NOMO-1 treated with DMSO at 0.1 percent for 48 hours (cell line): Measurements from ENCODE around the gene VGF.
"Not testable (repeated sequence)": the region's sequence is repeated elsewhere in the genome, so short reads cannot be mapped to it uniquely, and the experiment has no call there.

Source experiments
- DNase-seq: peaks from one replicate; lab custom pipeline; 2025; ENCODE audit not compliant: unreplicated experiment; lab: John Stamatoyannopoulos, UW

The VGF gene

DNA sequence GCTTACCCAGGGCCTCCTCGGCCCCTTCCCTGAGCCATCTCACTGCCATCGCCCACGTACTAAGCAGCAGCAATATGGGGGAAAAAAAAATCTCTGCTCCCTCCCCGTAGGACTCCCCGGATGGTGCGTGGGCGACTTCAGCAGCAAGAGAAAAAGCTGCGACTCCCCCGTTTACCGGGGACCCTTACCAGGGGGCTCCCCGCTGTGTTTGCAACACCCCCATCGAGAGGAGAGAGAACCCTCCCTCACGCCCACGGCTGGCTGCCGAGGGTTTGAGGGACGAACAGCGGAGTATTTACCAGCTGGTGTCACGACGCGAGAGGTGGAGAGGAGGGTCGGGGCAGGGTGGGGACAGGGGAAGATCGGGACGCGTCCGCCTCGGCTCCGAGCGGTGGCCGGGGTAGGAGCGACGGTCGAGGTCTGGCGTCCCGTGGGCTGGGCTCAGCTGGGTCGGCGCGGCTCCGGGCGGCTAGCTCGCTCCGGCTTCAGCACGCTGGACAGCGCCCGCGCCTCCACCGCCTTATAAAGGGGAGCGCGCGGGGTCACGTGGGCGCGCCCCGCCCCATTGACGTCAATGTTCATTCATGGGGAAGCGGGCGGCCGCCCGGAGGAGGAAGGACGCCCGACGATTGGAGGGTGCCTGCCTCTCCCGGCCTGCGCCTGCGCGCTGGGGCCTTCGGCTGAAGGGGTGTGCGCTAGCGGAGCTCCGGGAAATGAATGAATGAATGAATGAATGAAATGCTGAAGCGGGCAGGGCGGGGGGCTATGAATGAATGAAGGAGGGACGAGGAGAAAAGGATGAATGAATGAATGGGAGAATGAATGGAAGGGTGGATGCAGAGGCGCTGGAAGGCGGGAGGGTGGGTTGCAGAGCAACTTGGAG, at the start of gene VGF:
Gene VGF (minus strand): TSS at position 495 of the 883 bp plus-strand sequence. CDS start 726 bp downstream, outside the sequence.
- peak; percentile 96 for DNase-seq

DNA sequence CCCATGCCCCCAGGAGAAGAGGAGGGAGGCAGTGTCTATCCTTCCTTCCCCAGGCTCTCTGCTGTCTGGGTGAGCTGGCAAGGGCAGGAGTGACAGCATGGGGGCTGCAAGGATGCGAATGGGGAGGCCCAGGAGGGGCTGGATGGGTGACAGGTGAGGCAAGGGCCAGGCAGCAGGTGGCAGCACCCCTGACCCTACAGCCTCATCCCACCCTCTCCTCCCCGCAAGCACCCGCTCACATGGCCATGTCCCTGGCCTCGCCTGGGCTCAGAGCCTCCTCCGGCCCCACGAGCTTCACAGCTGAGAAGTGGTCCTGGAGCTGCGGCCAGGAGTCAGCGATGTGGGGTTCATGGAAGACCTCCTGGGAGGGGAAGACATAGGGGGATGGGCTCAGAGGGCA, 46.6 kb upstream of the VGF start:
- no peak for DNase-seq

DNA sequence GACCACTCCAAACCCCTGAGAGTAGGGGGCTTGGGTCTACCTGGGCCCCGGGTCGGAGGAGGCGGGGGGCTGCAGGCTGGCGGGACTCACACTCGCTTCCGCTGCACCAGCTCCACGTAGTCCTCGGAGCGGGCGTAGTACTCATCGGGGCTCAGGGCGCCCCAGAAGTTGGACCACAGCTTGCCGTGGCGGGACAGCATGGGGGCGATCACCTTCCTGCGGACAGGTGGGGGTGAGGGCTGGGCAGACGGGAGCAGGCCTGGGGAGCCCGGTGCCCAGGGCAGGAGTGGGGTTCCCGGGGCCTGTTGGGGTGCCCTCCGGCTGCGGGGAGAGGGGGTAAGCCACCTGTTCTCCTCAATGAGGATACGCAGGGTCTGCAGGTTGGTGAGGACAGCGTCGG, 46.1 kb upstream of the VGF start:
- DNase-seq = no peak

DNA sequence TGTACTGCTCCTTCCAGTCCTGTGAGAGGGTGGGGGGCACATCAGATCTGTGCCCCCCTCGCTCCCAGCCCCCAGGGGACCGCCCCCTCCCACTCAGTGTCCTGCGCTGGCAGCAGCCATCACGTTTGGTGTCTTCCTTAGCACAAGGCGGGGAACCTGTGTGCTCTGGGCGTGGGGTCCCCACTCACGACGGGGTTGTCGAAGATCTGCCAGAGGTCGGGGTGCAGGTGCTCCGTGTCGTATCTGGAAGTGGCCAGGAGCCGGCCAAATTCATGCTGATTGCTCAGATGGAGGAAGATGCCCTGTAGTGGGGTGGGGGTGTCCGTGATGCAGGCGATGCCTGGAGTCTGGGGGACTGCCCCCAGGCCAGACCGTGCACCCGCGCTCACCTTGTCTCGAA, 44.8 kb upstream of the VGF start:
- DNase-seq = no peak

DNA sequence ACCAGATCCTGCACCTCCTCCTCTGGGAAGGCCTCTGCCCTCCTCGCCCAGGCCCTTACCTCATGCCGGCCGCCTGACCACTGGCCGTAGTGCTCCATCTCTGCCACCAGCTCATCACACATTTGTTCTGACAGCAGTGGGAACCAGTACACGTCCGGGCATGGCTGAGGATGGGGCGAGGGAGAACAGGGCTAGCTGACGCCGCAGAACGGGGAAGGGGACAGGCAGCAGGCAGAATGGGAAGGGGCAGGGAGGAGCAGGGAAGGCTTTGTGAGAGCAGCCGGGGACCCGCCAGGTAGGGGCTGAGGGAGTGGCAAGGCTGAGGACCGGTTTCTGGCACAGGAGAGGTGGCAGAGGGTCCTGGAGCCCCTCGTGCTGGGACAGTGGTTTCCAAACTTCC, 43.4 kb upstream of the VGF start:
- no peak for DNase-seq

DNA sequence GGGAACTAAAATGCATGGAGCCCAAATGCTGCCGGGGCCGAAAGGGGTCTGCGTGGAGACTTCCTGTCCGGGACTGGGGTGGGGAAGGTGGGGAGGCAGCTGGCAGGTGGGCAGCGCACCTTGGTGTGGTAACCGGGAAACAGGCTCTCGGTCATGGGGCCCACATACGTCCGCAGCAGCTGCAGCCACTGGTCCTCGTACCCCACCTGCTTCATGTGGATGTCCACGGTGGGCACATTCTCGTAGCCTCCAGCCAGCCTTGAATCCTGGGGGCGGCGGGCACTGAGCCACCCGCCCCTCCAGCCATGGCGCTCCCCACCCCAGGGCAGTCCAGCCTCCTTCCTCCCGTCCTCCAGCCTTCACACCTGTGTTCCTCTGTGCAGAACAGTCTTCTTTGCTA, 42.1 kb upstream of the VGF start:
- no peak for DNase-seq

DNA sequence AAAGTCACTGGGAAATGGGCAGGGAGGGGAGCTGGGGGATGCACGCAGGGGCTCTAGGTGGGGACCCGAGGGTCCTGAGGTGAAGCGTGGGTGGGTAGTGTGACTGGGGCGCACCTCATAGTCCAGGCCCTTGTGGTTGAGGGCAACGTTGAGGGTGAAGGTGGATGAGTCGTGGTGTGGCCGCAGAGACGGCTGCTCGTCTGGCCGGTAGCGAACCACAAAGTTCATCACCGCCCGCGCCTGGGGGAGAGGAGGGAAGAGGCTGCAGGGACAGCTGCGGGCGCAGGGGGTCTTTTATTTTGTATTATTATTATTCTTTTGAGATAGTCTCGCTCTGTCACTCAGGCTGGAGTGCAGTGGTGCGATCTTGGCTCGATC, 41.3 kb upstream of the VGF start:
- no peak for DNase-seq

DNA sequence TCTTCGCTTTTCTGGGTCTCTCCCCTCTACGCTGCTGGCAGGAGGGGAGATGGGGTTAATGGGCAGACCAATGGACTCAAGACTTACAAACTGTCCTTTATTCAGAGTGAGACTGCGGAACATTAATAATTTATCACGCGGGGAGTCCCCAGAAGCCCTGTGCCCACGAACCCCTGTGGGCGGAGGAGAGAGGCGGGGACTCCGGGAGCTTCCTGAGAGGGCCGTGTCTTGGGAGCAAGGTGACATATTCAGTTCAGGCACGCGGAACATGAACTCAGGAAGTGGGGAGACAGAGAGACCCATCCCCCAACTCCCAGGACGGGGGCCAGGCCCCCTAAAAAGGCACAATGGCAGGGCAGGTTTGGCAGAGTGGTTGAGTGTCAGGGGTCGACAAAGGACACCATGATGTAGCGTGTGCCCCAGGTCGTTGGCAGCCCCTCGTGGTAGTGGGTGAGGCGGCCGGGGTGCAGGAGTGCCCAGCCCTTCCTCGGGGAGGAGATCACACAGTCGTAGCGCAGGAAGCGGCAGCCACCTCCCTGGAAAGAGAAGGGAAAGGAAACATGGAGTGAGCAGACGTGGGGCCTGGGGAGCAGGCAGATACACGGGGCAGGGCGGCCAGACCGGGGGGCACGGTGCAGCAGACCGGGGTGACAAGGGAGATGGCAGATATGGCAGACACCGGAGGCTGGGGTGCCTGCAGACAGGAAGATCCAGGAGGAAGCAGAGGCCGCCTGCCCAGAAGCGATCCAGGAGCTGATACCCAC, 40.7 kb upstream of the VGF start:
- no peak for DNase-seq

DNA sequence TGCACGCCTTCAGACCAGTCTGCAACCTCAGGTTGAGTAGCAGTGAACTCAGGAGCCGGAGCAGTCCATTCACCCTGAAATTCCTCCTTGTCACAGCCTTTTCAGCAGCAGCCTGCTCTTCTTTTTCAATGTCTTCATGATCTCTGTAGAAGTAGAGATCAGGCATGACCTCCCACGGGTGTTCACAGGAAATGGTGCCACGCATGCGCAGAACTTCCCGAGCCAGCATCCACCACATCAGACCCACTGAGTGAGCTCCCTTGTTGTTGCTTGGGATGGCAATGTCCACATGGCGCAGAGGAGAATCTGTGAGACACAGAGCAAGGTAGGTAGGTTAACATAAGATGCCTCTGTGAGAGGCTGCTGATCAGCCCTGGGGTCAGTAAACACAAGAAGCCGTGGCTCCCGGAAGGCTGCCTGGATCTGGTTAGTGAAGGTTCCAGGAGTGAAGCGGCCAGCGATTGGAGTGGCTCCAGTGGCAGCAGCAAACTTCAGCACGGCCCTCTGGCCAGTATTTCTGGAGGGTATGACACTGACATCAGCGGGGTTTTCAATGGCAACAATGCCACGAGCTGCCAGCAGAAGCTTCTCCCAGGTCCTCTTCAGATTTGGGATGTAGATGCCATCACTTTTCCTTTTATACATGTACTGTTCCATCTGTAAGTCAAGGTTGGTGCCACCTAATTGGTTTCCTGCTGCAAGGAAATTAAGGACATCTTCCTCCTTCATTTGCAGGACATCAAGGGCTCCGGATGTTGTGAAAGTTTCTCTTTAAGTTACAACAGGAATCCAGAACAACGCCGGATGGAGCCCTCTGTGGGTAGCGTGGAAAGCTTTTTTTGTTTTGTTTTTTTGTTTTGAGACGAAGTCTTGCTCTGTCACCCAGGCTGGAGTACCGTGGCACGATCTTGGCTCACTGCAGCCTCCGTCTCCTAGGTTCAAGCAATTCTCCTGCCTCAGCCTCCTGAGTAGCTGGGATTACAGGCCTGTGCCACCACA, 38.7 kb upstream of the VGF start:
- DNase-seq = peak; percentile 88

DNA sequence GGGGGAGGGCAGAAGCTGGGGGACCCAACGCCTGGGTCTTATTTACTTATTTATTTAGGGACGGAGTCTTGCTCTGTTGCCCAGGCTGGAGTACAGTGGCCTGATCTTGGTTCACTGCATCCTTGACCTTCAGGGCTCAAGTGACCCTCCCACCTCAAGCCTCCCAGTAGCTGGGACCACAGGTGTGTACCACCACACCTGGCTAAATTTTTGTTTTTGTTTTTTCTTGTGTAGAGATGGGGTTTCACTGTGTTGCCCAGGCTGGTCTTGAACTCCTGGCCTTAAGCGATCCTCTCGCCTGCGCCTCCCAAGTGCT, 37.2 kb upstream of the VGF start:
- DNase-seq = no peak

DNA sequence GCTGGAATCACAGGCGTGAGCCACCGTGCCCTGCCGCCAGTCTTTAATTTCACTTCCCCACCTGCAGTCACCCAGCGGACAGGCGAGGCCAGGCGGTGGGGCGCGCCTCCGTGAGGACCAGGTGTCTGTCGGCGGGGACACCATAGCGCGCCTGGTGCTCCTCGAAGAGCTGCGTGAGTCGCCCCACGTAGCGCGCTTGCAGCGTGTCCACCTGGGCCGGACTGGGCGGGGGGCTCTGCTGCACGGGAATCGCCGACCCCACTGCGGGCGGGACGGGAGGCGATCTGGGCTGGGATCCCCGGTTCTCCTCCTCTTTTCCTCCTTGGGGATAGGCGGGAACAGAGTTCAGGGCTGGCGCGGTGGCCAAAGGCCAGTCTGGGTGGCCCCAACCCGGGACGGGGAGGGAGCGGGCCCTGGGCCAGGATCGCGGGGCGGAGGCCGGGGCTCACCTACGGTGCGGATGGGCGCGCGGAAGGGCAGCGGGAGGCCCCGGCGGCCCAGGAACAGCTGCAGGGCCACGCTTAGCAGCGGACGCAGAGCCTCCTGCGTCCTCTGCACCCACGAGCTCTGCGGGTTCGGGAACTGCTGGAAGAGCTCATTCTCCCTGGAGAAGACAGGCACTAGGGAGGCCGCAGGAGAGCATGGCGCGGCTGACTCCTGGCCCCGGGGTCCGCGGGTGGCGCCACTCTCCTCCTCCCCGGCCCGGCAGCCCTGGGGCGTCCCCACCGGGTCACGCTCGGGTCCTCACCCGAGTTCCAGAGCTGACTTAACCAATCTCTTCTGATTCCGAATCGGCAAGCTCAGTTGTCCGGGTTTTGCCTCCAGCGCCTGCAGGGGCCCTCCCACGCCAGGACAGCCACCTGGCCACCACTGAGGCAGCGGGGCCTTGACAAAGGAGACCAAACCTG, 36.6 kb upstream of the VGF start:
- no peak for DNase-seq

DNA sequence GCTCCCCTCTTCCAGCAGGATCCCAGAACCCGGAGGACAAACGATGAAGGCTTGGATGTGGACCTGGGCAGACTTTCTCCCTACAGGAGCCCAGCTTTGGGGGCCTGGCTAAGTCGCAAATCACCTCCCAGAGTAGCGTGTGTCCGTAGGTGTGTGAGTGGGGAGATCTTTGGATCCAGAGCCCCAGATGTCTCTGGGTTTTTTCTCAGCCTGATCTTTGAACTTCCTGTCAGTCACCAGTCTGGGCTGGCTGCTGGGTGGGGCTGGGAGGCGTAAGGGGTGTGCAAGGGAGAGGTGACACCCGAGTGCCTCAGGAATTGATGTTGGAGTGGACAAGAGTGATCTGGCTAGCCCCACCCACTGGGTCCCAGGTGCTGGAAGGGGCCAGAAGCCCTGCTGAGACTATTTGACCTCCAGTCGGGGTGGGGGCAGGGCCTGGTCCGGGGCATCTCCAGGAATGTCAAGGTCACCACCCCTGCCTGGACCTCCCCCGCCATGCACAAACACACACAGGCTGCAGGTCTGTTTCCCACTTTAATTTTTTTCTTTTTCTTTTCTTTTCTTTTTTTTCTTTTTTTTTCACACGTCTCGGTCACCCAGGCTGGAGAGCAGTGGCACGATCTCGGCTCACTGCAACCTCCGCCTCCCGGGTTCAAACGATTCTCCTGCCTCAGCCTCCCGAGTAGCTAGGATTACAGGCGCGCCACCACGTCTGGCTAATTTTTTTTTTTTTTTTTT, 35.7 kb upstream of the VGF start, which contains the start of gene MOGAT3:
Gene MOGAT3 (minus strand): TSS at position 175 of the 738 bp plus-strand sequence. CDS start 182 bp downstream, outside the sequence.
- no peak for DNase-seq

DNA sequence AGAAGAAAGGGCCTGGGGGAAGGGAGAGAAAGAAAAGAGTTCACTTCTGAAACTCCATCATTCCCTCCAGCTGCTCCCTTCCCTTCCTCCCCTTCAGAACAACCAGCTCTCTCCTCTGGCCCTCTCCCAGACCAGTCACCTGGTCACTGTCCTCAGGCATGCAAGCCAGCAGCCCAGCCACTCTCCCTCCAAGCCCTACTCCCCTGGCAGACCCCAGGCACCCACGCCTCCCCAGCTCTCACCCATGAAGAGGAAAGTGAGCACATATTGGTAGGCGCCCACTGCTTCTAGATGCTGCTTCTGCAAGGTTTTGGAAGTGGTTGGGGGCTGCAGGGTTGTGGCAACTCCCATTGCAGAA, 35.1 kb upstream of the VGF start:
- no peak for DNase-seq

DNA sequence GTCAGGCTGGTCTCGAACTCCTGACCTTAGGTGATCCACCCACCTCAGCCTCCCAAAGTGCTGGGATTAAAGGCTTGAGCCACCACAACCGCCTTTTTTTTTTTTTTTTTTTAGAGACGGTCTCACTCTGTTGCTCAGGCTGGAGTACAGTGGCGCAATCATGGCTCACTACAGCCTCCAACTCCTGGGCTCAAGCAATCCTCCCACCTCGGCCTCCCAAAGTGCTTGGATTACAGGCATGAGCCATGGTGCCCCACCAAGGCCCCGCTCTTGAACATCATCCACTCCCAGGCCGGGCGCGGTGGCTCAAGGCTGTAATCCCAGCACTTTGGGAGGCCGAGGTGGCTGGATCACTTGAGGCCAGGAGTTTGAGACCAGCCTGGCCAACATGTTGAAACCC, 34.2 kb upstream of the VGF start:
- not testable (repeated sequence) for DNase-seq

DNA sequence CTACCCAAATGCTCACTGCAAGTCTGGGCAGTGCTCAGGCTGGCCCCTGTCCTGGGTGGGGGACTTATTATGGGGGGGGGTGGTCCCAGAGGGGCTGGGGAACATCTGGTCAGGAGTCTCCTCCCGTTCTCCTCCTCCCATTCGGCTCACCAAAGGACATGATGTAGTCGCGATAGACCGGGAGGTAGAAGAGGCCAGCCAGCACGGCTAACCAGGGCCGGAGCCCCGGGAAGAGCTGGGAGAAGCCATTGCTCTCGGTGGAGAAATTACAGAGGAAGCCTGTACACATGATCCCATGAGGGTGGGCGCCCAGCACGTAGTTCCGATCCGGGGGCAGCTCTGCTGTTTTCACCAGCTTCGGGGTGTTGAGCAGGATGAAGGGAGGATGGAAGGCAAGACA, 33.1 kb upstream of the VGF start:
- DNase-seq = no peak

DNA sequence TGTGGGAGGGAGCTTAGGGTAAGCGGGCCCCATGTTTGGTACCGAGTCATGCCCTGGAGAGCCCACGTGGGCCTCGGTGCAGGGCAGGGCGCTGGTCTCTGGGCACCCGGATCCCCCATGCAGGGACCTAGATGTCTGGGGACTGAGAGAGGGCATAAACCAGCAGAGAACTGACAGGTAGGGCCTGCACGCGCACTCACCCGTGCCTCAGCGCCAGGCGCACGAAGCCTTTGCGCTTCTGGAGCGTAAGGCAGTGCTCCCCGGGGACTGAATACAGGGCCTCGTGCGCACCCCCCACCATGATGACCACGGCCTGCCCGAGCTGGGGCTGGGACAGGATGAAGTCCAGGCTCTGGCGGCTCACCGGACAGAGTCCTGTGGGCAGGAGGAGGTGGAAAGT, 32.6 kb upstream of the VGF start:
- no peak for DNase-seq

DNA sequence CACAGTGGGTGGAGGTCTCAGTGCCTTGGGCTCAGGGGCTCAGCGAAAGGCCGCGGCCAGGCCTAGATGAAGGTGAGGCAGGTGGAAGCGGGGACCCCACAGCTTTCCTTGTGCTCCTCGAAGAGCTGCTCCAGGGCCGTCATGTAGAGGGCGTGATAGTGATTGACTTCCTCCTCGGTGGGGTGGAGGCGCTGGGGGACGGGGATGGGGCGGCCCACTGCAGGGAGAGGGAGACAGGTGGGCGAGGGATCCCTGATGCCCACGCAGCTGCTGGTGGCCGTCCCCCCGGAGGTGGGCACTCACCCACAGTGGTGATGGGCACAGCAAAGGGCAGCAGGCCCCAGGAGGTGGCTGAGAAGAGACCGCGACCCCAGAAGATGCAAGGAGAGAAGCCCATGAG, 30.5 kb upstream of the VGF start:
- DNase-seq = no peak

DNA sequence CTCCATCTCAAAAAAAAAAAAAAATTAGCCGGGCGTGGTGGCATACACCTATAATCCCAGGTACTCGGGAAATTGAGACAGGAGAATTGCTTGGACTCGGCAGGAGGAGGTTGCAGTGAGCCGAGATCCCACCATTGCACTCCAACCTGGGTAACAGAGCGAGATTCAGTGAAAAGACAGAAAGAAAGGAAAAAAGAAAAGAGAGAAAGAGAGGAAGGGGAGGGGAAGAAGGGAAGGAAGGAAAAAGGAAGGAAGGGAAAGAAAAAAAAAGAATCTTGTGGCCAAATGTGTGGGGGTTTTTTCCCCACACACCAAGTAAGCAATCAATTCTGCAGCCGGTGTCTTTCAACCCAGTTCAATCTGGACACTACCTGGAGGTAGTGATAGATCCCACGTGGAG, 23.7 kb upstream of the VGF start:
- DNase-seq = no peak

DNA sequence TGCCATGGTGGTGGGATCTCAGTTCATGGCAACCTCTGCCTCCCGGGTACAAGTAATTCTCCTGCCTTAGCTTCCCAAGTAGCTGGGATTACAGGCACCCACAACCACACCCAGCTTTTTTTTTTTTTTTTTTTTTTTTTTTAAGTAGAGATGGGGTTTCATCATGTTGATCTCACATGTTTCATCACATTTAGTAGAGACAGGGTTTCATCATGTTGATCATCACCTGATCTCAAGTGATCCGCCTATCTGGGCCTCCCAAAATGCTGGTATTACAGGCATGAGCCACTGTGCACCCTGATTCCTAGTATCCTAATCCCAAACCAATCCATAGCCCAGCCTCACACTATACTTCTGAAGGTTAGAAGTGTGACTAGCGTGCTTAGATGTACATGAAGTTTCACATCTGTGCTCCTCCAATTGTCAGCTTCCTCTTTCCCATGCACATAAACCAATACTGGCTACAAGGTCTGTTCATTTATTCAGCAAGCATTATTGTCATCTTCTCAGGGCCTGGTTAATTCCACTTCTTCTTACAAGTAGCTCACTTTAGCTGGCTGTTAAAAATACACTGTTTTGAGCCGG, 21.6 kb upstream of the VGF start:
- DNase-seq = peak; percentile 98
